Anterior cingulate cortex (tissue), 58 donors: ENCODE results near the gene GSG1L.
"Not testable (repeated sequence)": the region's sequence is repeated elsewhere in the genome, so short reads cannot be mapped to it uniquely, and the experiment has no call there.

Experiments used
- DNase-seq, 58 donors: peaks; one replicate each; lab custom pipeline; 2025; lab: John Stamatoyannopoulos, UW

Gene GSG1L

DNA sequence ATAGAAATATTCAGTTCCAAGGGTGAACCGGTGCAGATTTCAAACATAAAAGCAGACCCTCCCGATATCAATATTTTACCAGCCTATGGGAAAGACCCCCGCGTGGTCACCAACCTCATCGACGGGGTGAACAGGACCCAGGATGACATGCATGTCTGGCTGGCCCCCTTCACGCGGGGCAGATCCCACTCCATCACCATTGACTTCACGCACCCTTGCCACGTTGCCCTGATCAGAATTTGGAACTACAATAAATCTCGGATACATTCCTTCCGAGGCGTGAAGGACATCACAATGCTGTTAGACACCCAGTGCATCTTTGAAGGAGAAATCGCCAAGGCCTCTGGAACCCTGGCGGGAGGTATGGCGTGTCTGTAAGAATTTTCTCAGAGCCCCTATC, 313.6 kb downstream of the GSG1L start:
- no peak for DNase-seq

DNA sequence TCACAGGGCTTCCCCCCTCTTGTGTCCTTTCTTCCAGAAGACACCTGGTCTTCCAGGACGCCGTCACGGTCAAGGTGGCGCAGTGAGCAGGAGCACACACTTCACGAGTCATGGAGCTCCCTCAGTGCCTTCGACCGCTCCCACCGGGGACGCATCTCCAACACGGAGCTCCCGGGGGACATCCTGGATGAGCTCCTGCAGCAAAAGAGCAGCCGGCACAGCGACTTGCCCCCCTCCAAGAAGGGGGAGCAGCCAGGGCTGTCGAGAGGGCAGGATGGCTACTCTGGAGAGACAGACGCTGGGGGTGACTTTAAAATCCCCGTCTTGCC, 314.0 kb downstream of the GSG1L start:
- no peak for DNase-seq

DNA sequence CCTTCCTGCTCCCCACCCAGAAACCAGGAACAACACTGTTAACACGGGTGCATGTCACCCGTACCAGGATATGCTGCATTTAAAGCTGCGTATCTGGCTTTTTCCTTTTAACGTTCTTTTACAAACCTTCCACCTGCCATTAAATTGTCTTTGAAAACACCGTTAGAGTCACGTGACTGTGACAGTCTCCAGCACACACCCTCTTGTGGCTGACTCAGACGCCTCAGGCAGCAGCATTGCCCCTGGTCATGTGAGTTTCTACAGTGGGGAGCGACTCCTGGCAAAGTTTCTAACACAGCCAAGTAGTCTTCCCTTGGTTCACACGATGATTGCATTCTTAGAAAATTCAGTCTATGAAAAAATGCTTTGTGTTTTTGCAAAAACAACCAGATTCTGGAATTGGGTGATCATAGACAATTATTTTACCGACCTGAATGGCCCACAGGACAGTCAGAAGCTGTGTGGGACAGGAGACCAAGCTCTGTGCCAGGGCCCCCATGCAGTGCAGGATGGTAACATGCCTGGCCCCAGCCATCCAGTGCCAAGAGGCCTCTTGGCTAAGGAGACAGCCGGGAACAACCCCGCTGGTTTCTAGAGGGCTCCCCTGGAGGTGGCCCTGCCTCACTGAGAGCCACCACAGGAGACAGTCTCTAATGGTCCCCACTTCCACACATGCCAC, 314.5 kb downstream of the GSG1L start:
- peak in 21 of 58 donors; percentile 4 to 71 (median 30) for DNase-seq

DNA sequence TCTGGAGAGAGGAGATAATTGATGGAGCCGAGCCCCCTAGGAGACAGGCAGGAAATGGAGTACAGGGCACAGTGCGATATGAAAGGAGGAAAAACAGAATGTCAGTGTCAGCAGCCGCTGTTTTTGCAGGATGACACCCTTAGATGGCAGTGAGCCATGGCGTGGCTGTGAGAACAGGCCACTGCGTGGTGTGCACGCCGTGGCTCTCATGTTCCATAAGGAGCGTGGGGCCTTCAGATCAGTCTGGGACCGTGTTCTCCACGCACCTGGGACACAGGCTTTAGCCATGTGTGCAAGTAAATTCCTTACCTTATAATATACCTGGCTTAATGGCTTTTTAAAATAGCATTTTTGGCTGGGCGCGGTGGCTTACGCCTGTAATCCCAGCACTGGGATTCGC, 315.6 kb downstream of the GSG1L start:
- peak in 1 of 58 donors; percentile 16 for DNase-seq

DNA sequence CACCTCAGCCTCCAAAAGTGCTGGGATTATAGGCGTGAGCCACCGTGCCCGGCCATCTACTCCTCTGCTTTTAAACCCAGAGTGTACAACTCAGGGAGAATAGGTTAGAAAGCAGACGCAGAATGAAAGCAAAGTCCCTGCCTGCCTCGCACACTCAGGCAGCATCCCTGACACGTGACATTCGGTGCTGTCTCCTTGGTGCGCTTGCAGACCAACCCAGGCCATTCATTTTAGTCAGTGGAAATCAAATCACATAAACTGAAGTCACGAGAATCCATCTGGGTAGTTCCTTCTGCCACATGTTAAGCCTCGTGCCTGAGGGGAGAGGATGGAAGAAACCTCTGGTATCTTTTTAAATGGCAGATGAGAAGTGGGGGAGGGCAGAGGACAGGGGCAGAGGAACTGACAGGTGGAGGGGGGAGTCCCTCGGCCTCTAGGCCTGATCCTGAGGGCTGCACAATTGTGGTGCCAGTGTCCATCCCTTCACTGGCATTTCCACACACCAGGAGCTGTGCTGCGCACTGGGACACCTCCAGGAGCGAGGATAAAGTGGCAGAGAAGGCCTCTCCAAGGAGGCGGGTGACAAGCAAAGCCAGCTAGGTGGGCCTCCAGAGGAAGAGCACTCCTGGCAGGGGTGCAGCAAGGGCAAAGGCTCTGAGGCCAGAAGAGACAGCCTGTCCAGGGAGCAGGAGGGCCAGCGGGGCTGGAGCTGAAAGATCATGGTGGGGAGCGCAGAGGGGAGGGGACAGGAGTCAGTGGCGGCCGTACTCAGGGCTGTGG, 317.2 kb downstream of the GSG1L start:
- DNase-seq, result peak in 5 of 58 donors; percentile 17 to 46 (median 20)

DNA sequence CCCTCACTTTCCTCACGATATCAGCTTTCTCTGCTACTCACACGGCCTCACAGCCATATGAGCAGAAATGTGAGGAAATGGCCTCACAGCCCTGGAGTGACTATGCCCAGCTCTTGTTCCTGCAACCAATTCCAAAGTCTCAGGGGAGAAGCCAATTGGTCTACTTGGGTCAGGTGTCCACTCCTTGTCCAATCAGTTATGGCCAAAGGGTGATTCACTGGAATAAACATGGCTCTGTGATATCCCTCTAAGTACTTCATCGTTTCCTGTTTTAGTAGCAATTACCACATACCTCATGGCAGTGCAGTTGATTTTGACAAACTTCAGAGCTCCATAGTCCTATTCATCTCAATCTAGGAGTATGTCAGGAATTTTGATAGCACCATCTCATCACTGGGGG, 318.2 kb downstream of the GSG1L start:
- DNase-seq, result no peak

DNA sequence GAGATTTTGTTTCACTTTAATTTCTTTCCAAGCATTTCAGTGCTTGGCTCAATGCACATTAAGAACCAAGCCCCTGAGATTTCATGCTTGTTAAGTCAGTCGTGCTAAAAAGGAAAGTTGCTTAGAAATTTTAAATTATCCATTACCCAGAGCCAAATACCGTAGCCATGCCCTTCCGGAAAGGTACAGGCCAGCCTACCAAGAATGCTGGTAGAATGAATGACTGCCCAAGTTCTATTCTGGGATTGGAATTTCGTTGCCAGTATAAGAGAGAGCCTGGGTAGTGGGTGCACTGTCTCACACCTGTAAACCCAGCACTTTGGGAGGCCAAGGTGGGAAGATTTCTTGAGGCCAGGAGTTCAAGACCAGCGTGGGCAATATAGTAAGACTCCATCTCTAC, 319.6 kb downstream of the GSG1L start:
- DNase-seq, result no peak

DNA sequence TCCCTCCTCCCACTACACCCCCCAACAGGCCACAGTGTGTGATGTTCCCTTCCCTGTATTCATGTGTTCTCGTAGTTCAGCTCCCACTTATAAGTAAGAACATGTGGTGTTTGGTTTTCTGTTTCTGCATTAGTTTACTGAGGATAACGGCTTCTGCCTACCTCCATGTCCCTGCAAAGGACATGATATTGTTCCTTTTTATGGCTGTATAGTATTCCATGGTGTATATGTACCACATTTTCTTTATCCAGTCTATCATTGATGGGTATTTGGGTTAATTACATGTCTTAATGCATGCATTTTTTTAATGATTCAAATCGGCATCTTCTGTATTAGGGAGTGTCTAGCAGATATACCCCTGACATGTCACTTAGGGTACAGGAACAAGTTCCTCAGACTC, 320.5 kb downstream of the GSG1L start:
- DNase-seq, result not testable (repeated sequence)

DNA sequence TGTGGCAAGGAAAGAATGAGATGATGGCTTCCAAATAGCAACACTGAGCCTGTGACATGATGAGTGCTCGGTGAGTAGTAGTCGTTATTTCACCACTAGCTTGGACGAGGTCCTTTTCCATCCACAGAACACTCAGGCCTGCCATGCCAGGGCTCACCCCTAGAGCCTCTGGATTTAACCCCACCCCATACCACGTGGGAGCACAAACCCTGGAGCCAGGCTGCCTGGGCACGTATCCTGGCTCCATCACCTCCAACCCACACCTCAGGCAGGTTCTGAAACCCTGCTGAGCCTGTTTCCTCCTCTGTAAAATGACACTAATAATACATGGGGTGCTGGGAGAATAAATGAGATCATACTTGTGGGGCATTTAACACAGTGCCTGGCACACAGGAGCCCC, 321.2 kb downstream of the GSG1L start:
- DNase-seq, result no peak

DNA sequence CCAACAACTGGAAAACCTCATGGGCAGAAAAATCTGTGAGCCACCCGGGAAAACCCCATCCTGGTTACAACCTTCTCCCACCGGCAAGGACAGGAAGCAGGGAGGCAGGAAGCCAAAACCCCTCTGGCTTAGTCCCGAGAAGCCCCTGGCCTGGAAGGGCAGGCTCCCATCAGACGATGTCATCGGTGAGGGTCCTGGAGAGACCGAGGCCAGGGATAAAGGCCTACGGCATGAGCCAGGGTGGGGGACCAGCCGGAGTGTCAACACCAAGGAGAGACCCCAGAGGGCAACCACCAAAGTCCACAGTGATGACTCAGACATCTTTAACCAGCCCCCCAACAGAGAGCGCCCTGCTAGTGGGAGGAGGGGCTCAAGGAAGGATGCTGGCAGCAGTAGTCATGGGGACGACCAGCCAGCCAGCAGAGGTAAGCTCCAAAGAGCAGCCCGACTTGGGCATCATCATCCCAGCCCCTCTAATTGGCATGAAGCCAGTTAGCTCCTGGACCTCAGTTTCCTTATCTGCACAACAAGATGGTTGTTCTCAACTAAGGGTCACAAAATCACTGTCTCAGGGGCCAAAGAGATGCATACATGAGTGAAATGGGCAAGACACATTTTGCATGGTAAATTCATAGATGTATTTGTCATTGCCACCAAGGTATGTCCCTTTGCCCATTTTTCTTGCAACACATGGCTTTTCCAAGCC, 322.9 kb downstream of the GSG1L start:
- no peak for DNase-seq

DNA sequence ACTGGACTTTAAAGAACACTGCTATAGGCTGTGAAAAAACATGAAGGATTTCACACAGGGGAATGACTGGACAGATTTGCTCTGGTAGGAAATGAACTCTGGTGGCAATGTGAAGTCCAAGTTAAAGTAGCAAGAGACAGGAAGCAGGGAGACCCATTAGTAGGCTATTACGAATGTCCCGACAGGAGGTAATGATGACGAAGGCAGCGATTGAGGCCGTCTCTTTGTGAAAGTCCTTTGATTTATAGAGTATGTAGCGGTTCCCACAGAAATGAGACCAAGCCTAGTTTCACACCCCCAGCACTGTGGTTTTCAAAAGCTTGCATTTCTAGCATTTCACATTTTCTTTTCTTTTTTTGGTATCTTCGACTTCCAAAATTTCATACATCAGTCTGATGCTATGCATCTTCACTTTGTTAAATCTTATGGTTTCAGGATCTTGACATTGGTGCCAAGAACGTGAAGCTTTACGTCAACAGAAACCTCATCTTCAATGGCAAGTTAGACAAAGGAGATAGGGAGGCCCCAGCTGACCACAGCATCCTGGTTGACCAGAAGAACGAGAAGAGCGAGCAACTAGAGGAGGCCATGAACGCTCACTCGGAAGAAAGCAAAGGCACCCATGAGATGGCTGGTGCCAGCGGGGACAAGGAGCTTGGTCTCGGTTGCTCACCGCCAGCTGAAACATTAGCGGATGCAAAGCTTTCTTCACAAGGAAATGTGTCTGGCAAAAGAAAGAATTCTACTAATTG, 323.7 kb downstream of the GSG1L start:
- DNase-seq, result no peak

DNA sequence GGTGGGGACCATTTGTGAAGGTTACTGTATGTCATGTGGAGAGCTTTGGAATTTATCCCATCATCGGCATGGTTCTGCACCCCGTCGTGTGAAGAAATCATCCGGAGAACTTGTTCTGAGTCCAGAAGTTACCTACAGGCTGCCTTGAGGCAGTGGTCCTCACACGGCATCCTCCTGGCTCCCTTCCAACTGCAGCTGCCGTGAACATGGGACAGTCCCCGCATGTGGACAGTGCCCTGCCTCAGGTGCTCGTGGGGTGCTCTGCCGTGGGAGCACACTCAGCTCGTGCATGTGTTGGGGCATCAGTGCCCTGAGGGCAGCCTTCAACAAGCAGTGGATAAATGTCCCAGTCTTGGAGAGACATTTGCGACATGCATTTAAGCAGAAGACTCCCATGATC, 324.9 kb downstream of the GSG1L start:
- no peak for DNase-seq
